HL-60 (cell line): Measurements from ENCODE around the gene EDA.

Experiments
- DNase-seq, 2 experiments: peaks; one replicate each; pipeline ENCODE4 v3.0.0-alpha.2; 2010 to 2020; ENCODE audit warnings: low read depth in 1 of 2, low spot score in 1 of 2
- H3K27ac ChIP-seq: fragments of 250-450 bp; sonication (Bioruptor Pico); replicated peaks from 2 replicates; pipeline ENCODE4 v1.5.1; 2020; ENCODE audit warnings: mild to moderate bottlenecking, moderate library complexity
- H3K27me3 ChIP-seq: fragments of 250-450 bp; sonication (Bioruptor Pico); 2 replicates; pipeline ENCODE4 v1.5.1; 2021; ENCODE audit warnings: mild to moderate bottlenecking, moderate library complexity; ENCODE audit not compliant: insufficient read depth, poor library complexity, severe bottlenecking
- H3K4me3 ChIP-seq: replicated peaks from 2 replicates; pipeline ENCODE4 v1.5.1; 2011; ENCODE audit warnings: mild to moderate bottlenecking, control low read depth, low read length; ENCODE audit not compliant: insufficient read depth
- CTCF ChIP-seq: IDR thresholded peaks from one replicate; pipeline ENCODE4 v1.5.1; 2011; ENCODE audit warnings: low read length, control low read depth, inconsistent platforms; ENCODE audit not compliant: insufficient read depth
- GABPA ChIP-seq: IDR thresholded peaks from 2 replicates; pipeline ENCODE4 v1.6.1; 2012; ENCODE audit warnings: low read depth
- POLR2AphosphoS5 ChIP-seq: IDR thresholded peaks from 2 replicates; pipeline ENCODE4 v1.6.1; 2012; ENCODE audit warnings: low read depth
- REST ChIP-seq: IDR thresholded peaks from 2 replicates; pipeline ENCODE4 v1.6.1; 2012; ENCODE audit warnings: low read depth; ENCODE audit not compliant: insufficient replicate concordance
- SPI1 ChIP-seq: IDR thresholded peaks from 2 replicates; pipeline ENCODE4 v1.6.1; 2012; ENCODE audit warnings: low read depth, mild to moderate bottlenecking, borderline replicate concordance

Gene EDA

GRCh38 chrX:69741721-69742120, 125.8 kb downstream of the EDA start:
- DNase-seq = no peak
- TF ChIP-seq GABPA (no peak), POLR2AphosphoS5 (no peak), SPI1 (no peak), CTCF (no peak), REST (no peak)
- Histone ChIP-seq H3K27ac (no peak overlapping the region), H3K27me3 (no peaks in the 10 kb centered on the region), H3K4me3 (no peak overlapping the region)

GRCh38 chrX:69746051-69746450, 130.1 kb downstream of the EDA start:
- TF ChIP-seq POLR2AphosphoS5 = no peak
- TF ChIP-seq GABPA = no peak
- no peak for TF ChIP-seq CTCF
- no peak for TF ChIP-seq REST
- TF ChIP-seq SPI1 = no peak
- H3K4me3 ChIP-seq = no peak overlapping the region
- no peak for DNase-seq
- H3K27me3 ChIP-seq = no peaks in the 10 kb centered on the region
- H3K27ac ChIP-seq = no peak overlapping the region

- TF ChIP-seq POLR2AphosphoS5 = no peak
- no peak for TF ChIP-seq GABPA
- no peak for TF ChIP-seq REST
- no peak for TF ChIP-seq CTCF
- no peak for TF ChIP-seq SPI1
- no peak overlapping the region for H3K4me3 ChIP-seq
- no peaks in the 10 kb centered on the region for H3K27me3 ChIP-seq
- DNase-seq = no peak
- H3K27ac ChIP-seq = no peak overlapping the region
Measured at GRCh38 chrX:69748055-69748454, 132.1 kb downstream of the EDA start.
